Measurements from ENCODE around the gene IL10RA.

The IL10RA gene

DNA sequence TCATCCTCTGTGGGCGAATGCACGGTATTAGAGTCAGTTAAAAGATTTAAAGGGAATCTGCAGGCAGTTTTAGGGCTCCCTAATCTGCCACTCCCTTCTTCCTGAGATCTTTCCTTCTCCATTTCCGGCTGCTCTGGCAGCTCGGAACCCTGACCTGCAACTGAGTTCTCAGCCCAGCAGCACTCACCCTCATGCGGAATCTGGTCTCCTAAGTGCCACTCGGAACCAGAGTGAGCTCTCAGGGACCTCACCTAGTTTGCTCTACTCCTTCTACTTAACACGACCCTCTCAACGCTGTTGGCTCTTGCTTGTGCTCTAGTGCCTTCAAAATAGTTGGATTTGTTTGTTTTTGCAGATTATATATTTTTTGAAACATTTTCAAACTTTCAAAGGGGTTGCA, 19.3 kb upstream of the IL10RA start:
- no peak overlapping the region for H3K18ac ChIP-seq (ENCODE audit: low read length)
- DNase-seq (ENCODE audit: low spot score): no peak
- H2AK5ac ChIP-seq (ENCODE audit: low read depth, low read length): no peak overlapping the region
- H2BK120ac ChIP-seq (ENCODE audit: low read depth, low read length): no peak overlapping the region
- no peak overlapping the region for H3K9ac ChIP-seq (ENCODE audit: low read depth, low read length, poor library complexity)
- H3K27ac ChIP-seq (replicated peaks; ENCODE audit: low read length): no peak overlapping the region
- no CpG with 5 or more reads among the region's 8 CpGs for WGBS, 2 donors (ENCODE audit: extremely low coverage in 2 of 2, insufficient read length in 2 of 2, insufficient replicate concordance in 1 of 2)
- no peak overlapping the region for H3K14ac ChIP-seq (ENCODE audit: low read length)
- H2BK12ac ChIP-seq (ENCODE audit: low read length): no peak overlapping the region
- H3K36me3 ChIP-seq (replicated peaks in 1 of 2; ENCODE audit: control insufficient read depth in 2 of 2, insufficient read depth in 2 of 2, low read length in 2 of 2): no peaks in the 10 kb centered on the region
- no peaks in the 10 kb centered on the region for H3K9me3 ChIP-seq (replicated peaks in 1 of 2; ENCODE audit: control insufficient read depth in 2 of 2, insufficient read depth in 1 of 2, low read depth in 1 of 2, low read length in 2 of 2)
- H3K23ac ChIP-seq (ENCODE audit: low read depth, low read length, poor library complexity): no peak overlapping the region
- H2BK5ac ChIP-seq (ENCODE audit: low read length): no peak overlapping the region
- H3K4ac ChIP-seq (ENCODE audit: low read length): no peak overlapping the region
- no peak overlapping the region for H2BK15ac ChIP-seq (ENCODE audit: low read length)
- H4K8ac ChIP-seq (ENCODE audit: low read depth, low read length): no peak overlapping the region
- no peak overlapping the region for H4K91ac ChIP-seq (ENCODE audit: low read depth, low read length, poor library complexity)
- H3K4me2 ChIP-seq (ENCODE audit: insufficient read depth, low read length, poor library complexity, severe bottlenecking): no peak overlapping the region
- H3K4me1 ChIP-seq (ENCODE audit: control insufficient read depth in 2 of 2, insufficient read depth in 1 of 2, low read depth in 1 of 2, low read length in 2 of 2): no peaks in the 10 kb centered on the region
- H3K27me3 ChIP-seq (ENCODE audit: control insufficient read depth in 3 of 3, insufficient read depth in 3 of 3, low read depth in 1 of 3, low read length in 3 of 3): peaks cover 0 to 3% (median 0%) of the 10 kb centered on the region in 3 experiments
- no peak overlapping the region for H3K4me3 ChIP-seq (ENCODE audit: low read length in 2 of 2)
- no peak overlapping the region for H2AFZ ChIP-seq (ENCODE audit: low read length)
- no peaks in the 10 kb centered on the region for H3K79me1 ChIP-seq (ENCODE audit: low read depth, low read length)

DNA sequence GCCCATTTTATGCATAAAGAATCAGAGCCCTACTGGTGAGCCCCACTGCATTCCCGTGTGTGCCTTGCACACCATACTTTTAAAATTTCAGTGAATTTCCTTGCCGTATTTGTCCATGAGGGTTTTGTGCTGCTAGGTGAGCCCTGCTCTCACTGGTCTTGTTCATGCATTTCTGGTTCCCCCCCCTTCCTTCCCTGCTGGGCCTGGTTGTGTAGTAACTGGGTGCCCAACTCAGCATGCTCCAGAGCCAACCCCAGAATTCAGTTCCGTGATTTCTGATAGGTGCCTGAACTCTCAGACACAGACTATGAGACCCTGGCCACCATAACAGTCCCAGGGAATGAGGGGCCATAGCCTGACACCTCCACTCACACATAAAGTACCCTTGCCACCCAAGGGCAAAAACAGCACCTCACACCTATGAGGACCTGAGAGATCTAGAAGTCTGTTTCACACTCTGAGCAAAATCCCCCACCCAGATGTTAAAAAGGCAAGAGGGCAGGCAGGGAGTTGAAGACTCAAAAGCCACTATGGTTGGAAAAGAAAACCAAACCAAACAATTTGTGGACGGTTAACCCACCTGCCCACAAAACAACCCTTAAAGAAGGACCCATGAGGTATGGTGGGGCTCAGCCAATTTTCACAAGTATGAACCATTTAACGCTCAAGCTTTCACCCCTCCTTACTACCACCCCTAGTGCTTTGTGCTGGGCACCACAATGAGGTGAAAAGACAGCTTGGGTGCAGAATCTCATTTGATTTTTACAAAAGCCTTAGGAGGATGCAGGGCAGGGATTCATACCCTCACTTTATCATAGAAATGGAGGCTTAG, 16.8 kb upstream of the IL10RA start:
- Histone ChIP-seq H3K9ac (ENCODE audit: low read depth, low read length, poor library complexity) (no peak overlapping the region), H3K18ac (ENCODE audit: low read length) (no peak overlapping the region), H4K8ac (ENCODE audit: low read depth, low read length) (no peak overlapping the region), H3K23ac (ENCODE audit: low read depth, low read length, poor library complexity) (no peak overlapping the region), H3K4me1 (ENCODE audit: control insufficient read depth in 2 of 2, insufficient read depth in 1 of 2, low read depth in 1 of 2, low read length in 2 of 2) (peaks cover 0 to 2% of the 10 kb centered on the region in 2 donors), H3K27me3 (ENCODE audit: control insufficient read depth in 3 of 3, insufficient read depth in 3 of 3, low read depth in 1 of 3, low read length in 3 of 3) (peaks cover 0 to 3% (median 0%) of the 10 kb centered on the region in 3 experiments), H2BK15ac (ENCODE audit: low read length) (no peak overlapping the region), H3K4me2 (ENCODE audit: insufficient read depth, low read length, poor library complexity, severe bottlenecking) (no peak overlapping the region), H2AFZ (ENCODE audit: low read length) (no peak overlapping the region), H4K91ac (ENCODE audit: low read depth, low read length, poor library complexity) (no peak overlapping the region), H2BK120ac (ENCODE audit: low read depth, low read length) (no peak overlapping the region), H3K9me3 (replicated peaks in 1 of 2; ENCODE audit: control insufficient read depth in 2 of 2, insufficient read depth in 1 of 2, low read depth in 1 of 2, low read length in 2 of 2) (no peaks in the 10 kb centered on the region), H2BK5ac (ENCODE audit: low read length) (no peak overlapping the region), H3K4me3 (ENCODE audit: low read length in 2 of 2) (no peak overlapping the region), H2BK12ac (ENCODE audit: low read length) (no peak overlapping the region), H3K14ac (ENCODE audit: low read length) (no peak overlapping the region), H3K36me3 (replicated peaks in 1 of 2; ENCODE audit: control insufficient read depth in 2 of 2, insufficient read depth in 2 of 2, low read length in 2 of 2) (no peaks in the 10 kb centered on the region), H3K4ac (ENCODE audit: low read length) (no peak overlapping the region), H2AK5ac (ENCODE audit: low read depth, low read length) (no peak overlapping the region), H3K79me1 (ENCODE audit: low read depth, low read length) (no peaks in the 10 kb centered on the region), H3K27ac (replicated peaks; ENCODE audit: low read length) (no peak overlapping the region)
- no CpG with 5 or more reads among the region's 5 CpGs for WGBS, 2 donors (ENCODE audit: extremely low coverage in 2 of 2, insufficient read length in 2 of 2, insufficient replicate concordance in 1 of 2)
- DNase-seq (ENCODE audit: low spot score): no peak

DNA sequence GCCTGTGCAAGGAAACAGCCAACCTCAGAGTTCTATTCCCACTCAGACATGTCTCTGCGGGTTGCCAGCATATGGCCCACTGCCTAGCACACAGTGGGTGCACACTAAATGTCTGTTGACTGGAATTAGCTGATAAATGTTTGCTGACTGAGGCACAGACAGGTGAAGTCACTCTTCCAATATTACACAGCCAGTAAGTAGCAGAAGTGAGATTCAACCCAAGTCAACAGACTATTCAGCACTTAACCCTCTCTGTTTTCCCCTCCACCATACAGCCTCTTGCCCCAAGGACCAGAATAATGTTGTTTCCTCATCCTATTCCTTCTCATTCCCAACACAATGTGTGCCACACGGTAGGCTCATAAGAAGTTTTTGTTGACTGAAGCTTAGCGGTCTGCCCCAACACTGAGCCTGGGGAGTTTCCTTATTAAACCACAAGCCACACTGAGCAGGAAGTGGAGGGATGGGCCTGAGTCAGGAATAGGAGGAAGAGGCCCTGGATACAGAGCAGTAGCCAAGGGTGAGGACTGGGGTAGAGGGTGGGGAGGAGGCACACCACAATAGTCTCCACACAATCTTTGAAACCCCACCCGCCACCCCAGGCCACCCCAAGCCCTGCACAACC, 15.7 kb upstream of the IL10RA start:
- no peak overlapping the region for H2BK5ac ChIP-seq (ENCODE audit: low read length)
- H2BK12ac ChIP-seq (ENCODE audit: low read length): no peak overlapping the region
- H2BK15ac ChIP-seq (ENCODE audit: low read length): no peak overlapping the region
- no peak overlapping the region for H4K91ac ChIP-seq (ENCODE audit: low read depth, low read length, poor library complexity)
- no peak overlapping the region for H3K23ac ChIP-seq (ENCODE audit: low read depth, low read length, poor library complexity)
- no peak overlapping the region for H2AFZ ChIP-seq (ENCODE audit: low read length)
- H3K4me2 ChIP-seq (ENCODE audit: insufficient read depth, low read length, poor library complexity, severe bottlenecking): no peak overlapping the region
- no peak overlapping the region for H2AK5ac ChIP-seq (ENCODE audit: low read depth, low read length)
- DNase-seq (ENCODE audit: low spot score): no peak
- H3K18ac ChIP-seq (ENCODE audit: low read length): no peak overlapping the region
- H3K4me1 ChIP-seq (ENCODE audit: control insufficient read depth in 2 of 2, insufficient read depth in 1 of 2, low read depth in 1 of 2, low read length in 2 of 2): peaks cover 0 to 2% of the 10 kb centered on the region in 2 donors
- no CpG with 5 or more reads among the region's 4 CpGs for WGBS, 2 donors (ENCODE audit: extremely low coverage in 2 of 2, insufficient read length in 2 of 2, insufficient replicate concordance in 1 of 2)
- no peaks in the 10 kb centered on the region for H3K79me1 ChIP-seq (ENCODE audit: low read depth, low read length)
- no peaks in the 10 kb centered on the region for H3K36me3 ChIP-seq (replicated peaks in 1 of 2; ENCODE audit: control insufficient read depth in 2 of 2, insufficient read depth in 2 of 2, low read length in 2 of 2)
- H3K27me3 ChIP-seq (ENCODE audit: control insufficient read depth in 3 of 3, insufficient read depth in 3 of 3, low read depth in 1 of 3, low read length in 3 of 3): peaks cover 0 to 3% (median 0%) of the 10 kb centered on the region in 3 experiments
- H3K14ac ChIP-seq (ENCODE audit: low read length): no peak overlapping the region
- H3K4ac ChIP-seq (ENCODE audit: low read length): no peak overlapping the region
- no peak overlapping the region for H3K9ac ChIP-seq (ENCODE audit: low read depth, low read length, poor library complexity)
- no peak overlapping the region for H3K27ac ChIP-seq (replicated peaks; ENCODE audit: low read length)
- no peak overlapping the region for H4K8ac ChIP-seq (ENCODE audit: low read depth, low read length)
- H3K4me3 ChIP-seq (ENCODE audit: low read length in 2 of 2): no peak overlapping the region
- no peaks in the 10 kb centered on the region for H3K9me3 ChIP-seq (replicated peaks in 1 of 2; ENCODE audit: control insufficient read depth in 2 of 2, insufficient read depth in 1 of 2, low read depth in 1 of 2, low read length in 2 of 2)
- H2BK120ac ChIP-seq (ENCODE audit: low read depth, low read length): no peak overlapping the region

DNA sequence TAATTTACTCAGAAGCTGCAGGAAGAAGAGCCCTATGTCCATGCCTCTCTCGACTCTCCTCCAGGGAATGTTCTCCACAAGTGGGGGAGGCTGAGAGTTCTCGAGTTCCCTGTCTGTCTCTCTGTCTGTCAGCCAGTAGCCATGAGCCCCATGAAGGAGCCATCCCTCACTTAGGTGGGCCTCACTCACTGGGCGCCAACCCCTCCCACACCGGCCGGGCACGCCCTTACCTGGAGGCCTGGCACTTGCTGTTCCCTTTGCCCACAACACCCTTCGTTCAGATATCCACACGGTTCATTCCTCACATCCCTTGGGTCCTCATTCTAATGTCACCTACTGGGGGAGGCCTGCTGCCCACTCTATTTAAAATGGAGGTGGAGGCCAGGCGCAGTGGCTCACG, 14.2 kb upstream of the IL10RA start:
- Histone ChIP-seq H3K18ac (ENCODE audit: low read length) (peak overlapping the region; percentile 68), H2BK12ac (ENCODE audit: low read length) (no peak overlapping the region), H3K4ac (ENCODE audit: low read length) (no peak overlapping the region), H4K91ac (ENCODE audit: low read depth, low read length, poor library complexity) (no peak overlapping the region), H2BK5ac (ENCODE audit: low read length) (no peak overlapping the region), H3K14ac (ENCODE audit: low read length) (no peak overlapping the region), H3K27me3 (ENCODE audit: control insufficient read depth in 3 of 3, insufficient read depth in 3 of 3, low read depth in 1 of 3, low read length in 3 of 3) (peaks cover 0 to 8% (median 0%) of the 10 kb centered on the region in 3 experiments), H2BK120ac (ENCODE audit: low read depth, low read length) (no peak overlapping the region), H3K23ac (ENCODE audit: low read depth, low read length, poor library complexity) (no peak overlapping the region), H3K4me1 (ENCODE audit: control insufficient read depth in 2 of 2, insufficient read depth in 1 of 2, low read depth in 1 of 2, low read length in 2 of 2) (peaks cover 0 to 2% of the 10 kb centered on the region in 2 donors), H3K9ac (ENCODE audit: low read depth, low read length, poor library complexity) (no peak overlapping the region), H3K4me2 (ENCODE audit: insufficient read depth, low read length, poor library complexity, severe bottlenecking) (no peak overlapping the region), H3K4me3 (ENCODE audit: low read length in 2 of 2) (no peak overlapping the region), H2BK15ac (ENCODE audit: low read length) (no peak overlapping the region), H3K9me3 (replicated peaks in 1 of 2; ENCODE audit: control insufficient read depth in 2 of 2, insufficient read depth in 1 of 2, low read depth in 1 of 2, low read length in 2 of 2) (no peaks in the 10 kb centered on the region), H4K8ac (ENCODE audit: low read depth, low read length) (no peak overlapping the region), H3K27ac (replicated peaks; ENCODE audit: low read length) (no peak overlapping the region), H2AK5ac (ENCODE audit: low read depth, low read length) (no peak overlapping the region), H3K36me3 (replicated peaks in 1 of 2; ENCODE audit: control insufficient read depth in 2 of 2, insufficient read depth in 2 of 2, low read length in 2 of 2) (no peaks in the 10 kb centered on the region), H2AFZ (ENCODE audit: low read length) (no peak overlapping the region), H3K79me1 (ENCODE audit: low read depth, low read length) (no peaks in the 10 kb centered on the region)
- no peak for DNase-seq (ENCODE audit: low spot score)
- no CpG with 5 or more reads among the region's 10 CpGs for WGBS, 2 donors (ENCODE audit: extremely low coverage in 2 of 2, insufficient read length in 2 of 2, insufficient replicate concordance in 1 of 2)
